Esophagus squamous epithelium (tissue), 5 donors: ENCODE measurements around the gene GPR156. TPM values are rescaled to one million over a fixed set of nuclear protein-coding genes. Genes with fewer than 3 reads are reported as not detected.

Experiments
- DNase-seq: peaks from one replicate; lab custom pipeline; 2025; lab: John Stamatoyannopoulos, UW
- H3K27ac ChIP-seq, 4 donors: fragments of 200-600 bp; sonication (generic); one replicate each; pipeline ENCODE4 v1.5.1; 2016 to 2019; ENCODE audit warnings: mild to moderate bottlenecking in 1 of 4
- H3K27me3 ChIP-seq, 4 donors: fragments of 200-600 bp; sonication (generic); 1 replicate in 3 of 4; 2 replicates in 1 of 4; pipeline versions ENCODE4 v1.5.1 to v1.6.0; 2017 to 2021; ENCODE audit warnings: antibody characterized with exemption in 1 of 4
- H3K36me3 ChIP-seq, 3 donors: fragments of 200-600 bp; sonication (generic); one replicate each; pipeline ENCODE4 v1.5.1; 2016 to 2019
- H3K4me1 ChIP-seq, 3 donors: fragments of 200-600 bp; sonication (generic); one replicate each; pipeline ENCODE4 v1.5.1; 2017 to 2019
- H3K4me3 ChIP-seq, 4 donors: fragments of 200-600 bp; sonication (generic); 1 replicate in 3 of 4; 2 replicates in 1 of 4; pipeline ENCODE4 v1.5.1; 2016 to 2019; ENCODE audit warnings: mild to moderate bottlenecking in 2 of 4, moderate library complexity in 1 of 4
- H3K9me3 ChIP-seq, 3 donors: fragments of 200-600 bp; sonication (generic); one replicate each; pipeline ENCODE4 v1.5.1; 2016 to 2019
- POLR2A ChIP-seq, 4 donors: fragments of 450-650 bp; IDR thresholded peaks; one replicate each; pipeline ENCODE4 v1.6.1; 2017; ENCODE audit warnings: antibody characterized with exemption in 4 of 4, mild to moderate bottlenecking in 4 of 4, moderate library complexity in 3 of 4
- WGBS, 2 donors: methylation state at CpG; one replicate each; pipeline ENCODE4 v1.1.5; 2018; 5-methylcytosine and 5-hydroxymethylcytosine counted together
- intact Hi-C: fragments of 100-400 bp; cut with DNase I; formaldehyde crosslinking; loops from one replicate; pipeline ENCODE4 v1.15.0; 2022
- total RNA-seq, 4 donors: library from RNA; depleted of rRNA; stranded (reverse); fragments of >200 nt; gene quantifications; one replicate each; pipeline ENCODE4 v1.1.0, GENCODE V29; 2016
- TF ChIP-seq, protein P1 (sequence below), 6 experiments: fragments of 450-650 bp in 4 of 6; fragments of 200-600 bp in 2 of 6; sonication (generic) in 2 of 6; IDR thresholded peaks; one replicate each; pipeline ENCODE4 v1.5.1; 2016 to 2019; ENCODE audit warnings: antibody characterized with exemption in 6 of 6, mild to moderate bottlenecking in 4 of 6, moderate library complexity in 4 of 6
- donor health status: DM: yes; HTN: yes; CAD: no.

The GPR156 gene
- total RNA-seq, 4 donors from 2014 or later, result 0.19 to 0.94 (median 0.57) TPM; not detected in 1

DNA sequence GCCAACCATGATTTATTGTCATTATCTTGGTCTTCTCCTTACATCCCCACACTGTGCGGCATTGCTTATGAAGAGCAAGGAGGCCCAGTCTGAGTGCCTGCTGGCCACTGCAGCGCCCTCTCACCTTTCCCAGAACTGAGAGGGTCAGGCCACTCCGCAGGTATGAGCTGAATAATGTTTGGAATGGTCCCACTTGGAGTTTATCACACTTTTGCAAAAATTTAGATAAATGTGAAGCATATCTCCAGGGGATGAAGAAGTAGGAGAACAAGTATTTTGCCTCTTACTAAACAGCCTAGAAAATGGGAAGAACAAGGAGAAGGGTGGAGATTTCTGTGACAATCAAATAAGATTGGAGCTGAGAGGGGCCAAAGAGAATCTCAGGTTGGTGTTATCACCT, 116.4 kb downstream of the GPR156 start:
- no peak overlapping the region for H3K4me3 ChIP-seq
- TF ChIP-seq POLR2A (IDR thresholded peaks at IDR 0.05), result no peak
- TF ChIP-seq, protein P1, sequence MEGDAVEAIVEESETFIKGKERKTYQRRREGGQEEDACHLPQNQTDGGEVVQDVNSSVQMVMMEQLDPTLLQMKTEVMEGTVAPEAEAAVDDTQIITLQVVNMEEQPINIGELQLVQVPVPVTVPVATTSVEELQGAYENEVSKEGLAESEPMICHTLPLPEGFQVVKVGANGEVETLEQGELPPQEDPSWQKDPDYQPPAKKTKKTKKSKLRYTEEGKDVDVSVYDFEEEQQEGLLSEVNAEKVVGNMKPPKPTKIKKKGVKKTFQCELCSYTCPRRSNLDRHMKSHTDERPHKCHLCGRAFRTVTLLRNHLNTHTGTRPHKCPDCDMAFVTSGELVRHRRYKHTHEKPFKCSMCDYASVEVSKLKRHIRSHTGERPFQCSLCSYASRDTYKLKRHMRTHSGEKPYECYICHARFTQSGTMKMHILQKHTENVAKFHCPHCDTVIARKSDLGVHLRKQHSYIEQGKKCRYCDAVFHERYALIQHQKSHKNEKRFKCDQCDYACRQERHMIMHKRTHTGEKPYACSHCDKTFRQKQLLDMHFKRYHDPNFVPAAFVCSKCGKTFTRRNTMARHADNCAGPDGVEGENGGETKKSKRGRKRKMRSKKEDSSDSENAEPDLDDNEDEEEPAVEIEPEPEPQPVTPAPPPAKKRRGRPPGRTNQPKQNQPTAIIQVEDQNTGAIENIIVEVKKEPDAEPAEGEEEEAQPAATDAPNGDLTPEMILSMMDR (IDR thresholded peaks at IDR 0.05), result no peak
- DNase-seq, result no peak
- intact Hi-C loops, result no loop called here
- H3K36me3 ChIP-seq, result no peaks in the 10 kb centered on the region
- H3K27ac ChIP-seq, result no peak overlapping the region
- WGBS, 2 donors, result 79 to 89% methylated on average over 3 of the region's 3 CpGs
- no peaks in the 10 kb centered on the region for H3K27me3 ChIP-seq
- no peaks in the 10 kb centered on the region for H3K9me3 ChIP-seq
- H3K4me1 ChIP-seq, result peaks cover 0 to 34% (median 0%) of the 10 kb centered on the region in 3 donors

DNA sequence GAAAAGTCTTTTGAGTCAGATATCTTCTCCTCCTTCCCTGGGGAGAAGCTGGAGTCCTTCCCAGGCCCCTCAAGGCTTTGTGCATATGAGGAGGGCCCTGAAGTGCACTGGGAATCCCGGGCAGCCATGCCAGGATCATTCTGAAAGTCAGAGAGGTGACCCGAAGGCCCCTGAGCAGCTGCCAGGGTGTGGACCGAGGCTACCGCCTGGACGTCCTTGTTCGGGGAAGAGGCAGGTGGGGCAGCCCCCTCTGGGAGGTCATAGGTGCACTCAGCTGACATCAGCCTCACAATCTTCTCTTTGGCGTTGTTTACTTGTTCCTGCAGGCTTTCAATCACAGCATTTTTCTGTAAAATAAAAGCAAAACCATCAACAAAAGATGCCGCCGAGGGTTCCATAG, 117.0 kb downstream of the GPR156 start:
- Histone ChIP-seq H3K9me3 (no peaks in the 10 kb centered on the region), H3K36me3 (no peaks in the 10 kb centered on the region), H3K27me3 (no peaks in the 10 kb centered on the region), H3K27ac (no peak overlapping the region), H3K4me1 (peaks cover 0 to 34% (median 0%) of the 10 kb centered on the region in 3 donors), H3K4me3 (no peak overlapping the region)
- 85 to 92% methylated on average over 3 to 8 of the region's 9 CpGs for WGBS, 2 donors
- TF ChIP-seq POLR2A (IDR thresholded peaks at IDR 0.05), result no peak
- TF ChIP-seq, protein P1 (IDR thresholded peaks at IDR 0.05), result no peak
- intact Hi-C loops, result no loop called here
- DNase-seq, result no peak

DNA sequence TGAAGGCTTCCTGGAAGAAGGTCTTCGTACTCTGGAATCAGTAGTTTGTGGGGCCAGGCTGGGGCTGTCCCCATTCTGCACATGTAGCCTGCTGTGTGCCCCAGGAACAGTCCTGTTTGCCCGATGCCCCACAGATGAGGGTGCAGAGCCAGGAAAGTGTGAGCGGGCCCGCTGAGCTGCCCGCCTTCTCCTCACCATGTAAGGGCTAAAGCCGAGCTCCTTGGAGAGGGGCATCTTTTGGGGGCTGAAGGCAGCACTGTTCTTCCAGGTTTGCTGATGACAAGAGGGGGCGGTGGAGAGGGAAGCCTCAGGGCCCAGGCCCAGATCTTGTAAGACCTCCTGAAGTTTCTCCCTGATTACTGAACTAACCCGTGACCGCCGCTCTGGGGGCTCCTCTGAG, 117.5 kb downstream of the GPR156 start:
- H3K36me3 ChIP-seq, result no peaks in the 10 kb centered on the region
- H3K4me1 ChIP-seq, result peaks cover 0 to 34% (median 0%) of the 10 kb centered on the region in 3 donors
- WGBS, 2 donors, result 92 to 100% methylated on average over 4 of the region's 10 CpGs
- no peak overlapping the region for H3K4me3 ChIP-seq
- no peak overlapping the region for H3K27ac ChIP-seq
- TF ChIP-seq, protein P1 (IDR thresholded peaks at IDR 0.05), result no peak
- no peak for TF ChIP-seq POLR2A (IDR thresholded peaks at IDR 0.05)
- DNase-seq, result no peak
- H3K9me3 ChIP-seq, result no peaks in the 10 kb centered on the region
- intact Hi-C loops, result no loop called here
- H3K27me3 ChIP-seq, result no peaks in the 10 kb centered on the region

DNA sequence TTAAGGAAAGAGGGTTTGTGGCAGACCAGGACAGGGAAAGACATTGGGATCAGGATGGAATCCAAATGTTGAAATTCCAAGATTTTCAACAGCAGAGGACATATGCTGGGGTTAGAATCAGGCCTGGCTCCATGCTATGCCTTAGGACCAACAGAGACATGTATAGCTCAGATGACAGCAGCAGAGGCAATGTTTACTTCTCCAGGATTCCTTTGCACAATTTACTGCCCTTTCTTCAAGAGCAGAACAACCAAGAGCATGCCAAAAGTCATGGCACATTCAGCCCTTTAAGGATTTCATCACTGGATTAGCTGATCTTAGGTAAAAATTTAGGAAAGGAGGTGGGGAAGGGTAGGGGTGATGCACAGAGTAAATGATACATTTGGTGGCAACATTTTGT, 121.2 kb downstream of the GPR156 start:
- intact Hi-C loops, result no loop called here
- Histone ChIP-seq H3K4me1 (peaks cover 11 to 20% (median 12%) of the 10 kb centered on the region in 3 donors), H3K4me3 (no peak overlapping the region), H3K9me3 (no peaks in the 10 kb centered on the region), H3K27me3 (no peaks in the 10 kb centered on the region), H3K27ac (no peak overlapping the region), H3K36me3 (no peaks in the 10 kb centered on the region)
- no peak for DNase-seq
- TF ChIP-seq POLR2A (IDR thresholded peaks at IDR 0.05), result no peak
- TF ChIP-seq, protein P1 (IDR thresholded peaks at IDR 0.05), result no peak

DNA sequence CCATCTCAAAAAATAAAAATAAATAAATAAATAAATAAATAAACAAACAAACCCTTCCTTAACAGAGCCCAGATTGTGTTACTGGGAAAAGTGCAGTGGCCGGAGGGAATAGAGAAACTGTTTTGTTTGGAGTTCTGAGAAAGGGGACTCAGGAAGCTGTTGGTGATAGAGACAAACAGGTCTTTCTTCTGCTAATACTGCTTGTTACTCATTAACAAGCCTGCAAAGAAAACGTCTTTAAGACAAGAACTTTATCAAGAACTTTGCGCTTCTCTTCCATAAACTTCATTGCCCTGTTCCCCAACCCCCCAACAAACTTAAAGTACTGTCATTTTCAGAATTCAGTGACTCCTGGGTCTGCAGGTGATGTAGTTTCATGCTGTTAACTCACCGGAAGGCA, 122.0 kb downstream of the GPR156 start:
- Histone ChIP-seq H3K36me3 (no peaks in the 10 kb centered on the region), H3K4me1 (peaks cover 11 to 21% (median 12%) of the 10 kb centered on the region in 3 donors), H3K27ac (no peak overlapping the region), H3K27me3 (no peaks in the 10 kb centered on the region), H3K4me3 (no peak overlapping the region), H3K9me3 (no peaks in the 10 kb centered on the region)
- intact Hi-C loops, result no loop called here
- WGBS, 2 donors, result 83 to 84% methylated on average over 4 of the region's 4 CpGs
- TF ChIP-seq POLR2A (IDR thresholded peaks at IDR 0.05), result no peak
- TF ChIP-seq, protein P1 (IDR thresholded peaks at IDR 0.05), result no peak
- DNase-seq, result no peak
